Measurements from ENCODE around the gene UBR3. TPM values are rescaled to one million over a fixed set of nuclear protein-coding genes. Genes with fewer than 3 reads are reported as not detected.
A peak's percentile ranks its signal among the peaks of the same experiment; 100 is the strongest.

The UBR3 gene
- total and polyA plus RNA-seq, 2 donors: 19.7 to 172 TPM

DNA sequence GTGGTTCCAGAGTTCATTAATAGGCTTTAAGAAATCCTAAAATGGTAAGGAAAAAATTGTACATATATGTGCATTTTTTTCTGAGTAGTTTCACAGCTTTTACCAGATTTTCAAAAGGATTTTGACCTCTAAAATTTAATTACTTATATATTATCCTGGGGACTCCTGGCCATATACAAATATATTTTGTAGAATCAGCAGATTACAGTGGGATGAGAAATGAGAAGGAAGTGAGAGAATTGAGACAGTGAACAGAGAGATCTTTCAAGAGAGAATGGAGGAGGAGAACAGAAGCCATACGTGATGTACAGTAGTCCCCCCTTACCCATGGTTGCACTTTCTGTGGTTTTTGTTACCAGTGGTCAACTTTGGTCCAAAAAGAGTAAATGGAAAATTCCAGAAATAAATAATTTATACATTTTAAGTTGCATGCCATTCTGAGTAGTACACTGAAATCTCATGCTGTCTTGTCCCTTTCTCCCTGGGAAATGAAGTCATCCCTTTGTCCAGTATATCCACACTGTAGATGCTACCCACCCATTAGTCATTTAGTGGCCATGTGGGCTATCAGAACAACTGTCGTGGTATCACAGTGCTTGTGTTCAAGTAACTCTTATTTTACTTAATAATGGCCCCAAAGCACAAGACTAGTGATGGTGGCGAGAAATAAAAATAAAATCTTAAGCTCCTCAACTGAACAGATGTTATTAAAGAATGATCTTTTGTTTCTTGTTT is 220.2 kb downstream of the UBR3 start:
- DNase-seq (ENCODE audit: extremely low spot score): no peak
- no peak overlapping the region for H3K4me3 ChIP-seq (ENCODE audit: low read depth, low read length)
- no peaks in the 10 kb centered on the region for H3K36me3 ChIP-seq (ENCODE audit: insufficient read depth)
- no peak overlapping the region for H3K27ac ChIP-seq (ENCODE audit: low read depth)
- H3K4me1 ChIP-seq (ENCODE audit: insufficient read depth): no peaks in the 10 kb centered on the region
- 98% methylated on average over 3 of the region's 3 CpGs for WGBS

DNA sequence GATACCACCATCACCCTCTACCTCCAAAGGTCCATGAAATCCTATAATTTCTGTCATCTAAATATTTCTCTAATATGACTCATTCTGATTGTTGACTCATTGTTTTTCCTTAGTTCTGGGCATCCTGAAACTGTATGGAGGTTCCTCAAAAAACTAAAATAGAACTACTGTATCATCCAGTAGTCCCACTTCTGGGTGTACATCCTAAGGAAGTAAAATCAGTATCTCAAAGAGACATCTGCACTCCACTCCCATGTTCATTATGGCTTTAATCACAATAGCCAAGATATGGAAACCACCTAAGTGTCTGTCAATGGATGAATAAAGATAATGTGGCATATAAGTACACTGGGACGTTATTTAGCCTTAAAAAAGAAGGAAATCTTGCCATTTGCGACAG is 224.9 kb downstream of the UBR3 start:
- 98% methylated on average over 2 of the region's 2 CpGs for WGBS
- DNase-seq (ENCODE audit: extremely low spot score): no peak
- Histone ChIP-seq H3K4me3 (ENCODE audit: low read depth, low read length) (no peak overlapping the region), H3K27ac (ENCODE audit: low read depth) (no peak overlapping the region), H3K4me1 (ENCODE audit: insufficient read depth) (no peaks in the 10 kb centered on the region), H3K36me3 (ENCODE audit: insufficient read depth) (no peaks in the 10 kb centered on the region)

- WGBS: 90% methylated on average over 5 of the region's 5 CpGs
- no peak for DNase-seq (ENCODE audit: extremely low spot score)
- H3K36me3 ChIP-seq (ENCODE audit: insufficient read depth): no peaks in the 10 kb centered on the region
Measured at GRCh38 chr2:170054997-170055396, 227.7 kb downstream of the UBR3 start.

GRCh38 chr2:170056900-170057299 is 229.6 kb downstream of the UBR3 start:
- no peak overlapping the region for H3K4me3 ChIP-seq (ENCODE audit: low read depth, low read length)
- H3K4me1 ChIP-seq (ENCODE audit: insufficient read depth): no peaks in the 10 kb centered on the region
- DNase-seq (ENCODE audit: extremely low spot score): no peak
- 89% methylated on average over 1 of the region's 1 CpG for WGBS
- H3K27ac ChIP-seq (ENCODE audit: low read depth): no peak overlapping the region
- H3K36me3 ChIP-seq (ENCODE audit: insufficient read depth): no peaks in the 10 kb centered on the region

More at GRCh38 chr2:170054997-170055396, 227.7 kb downstream of the UBR3 start:
- Histone ChIP-seq H3K27ac (ENCODE audit: low read depth) (no peak overlapping the region), H3K4me3 (ENCODE audit: low read depth, low read length) (no peak overlapping the region), H3K4me1 (ENCODE audit: insufficient read depth) (no peaks in the 10 kb centered on the region)

- Histone ChIP-seq H3K4me3 (ENCODE audit: low read depth, low read length) (no peak overlapping the region), H3K27ac (ENCODE audit: low read depth) (no peak overlapping the region), H3K4me1 (ENCODE audit: insufficient read depth) (no peaks in the 10 kb centered on the region), H3K36me3 (ENCODE audit: insufficient read depth) (no peaks in the 10 kb centered on the region)
- DNase-seq (ENCODE audit: extremely low spot score): no peak
- 88% methylated on average over 2 of the region's 2 CpGs for WGBS
Measured at GRCh38 chr2:170063456-170064235, 236.4 kb downstream of the UBR3 start.

DNA sequence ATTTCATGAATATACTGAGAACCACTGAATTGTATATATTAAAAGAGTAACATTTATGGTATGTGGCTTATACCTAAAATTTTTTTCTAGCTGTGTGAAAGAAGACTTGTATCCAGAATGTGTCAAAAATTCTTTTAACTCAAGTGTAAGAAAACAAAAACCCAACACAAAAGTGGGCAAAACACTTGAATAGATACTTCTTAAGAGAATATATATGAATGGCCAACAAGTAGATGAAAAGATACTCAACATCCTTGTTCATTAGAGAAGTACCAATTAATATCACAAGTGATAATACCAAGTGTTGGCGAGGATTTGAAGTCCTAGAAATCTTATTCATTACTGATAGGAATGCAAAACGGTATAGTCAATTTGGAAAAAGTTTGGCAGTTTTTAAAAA is 243.5 kb downstream of the UBR3 start:
- no peak for DNase-seq (ENCODE audit: extremely low spot score)

GRCh38 chr2:170073288-170073687 is 246.0 kb downstream of the UBR3 start:
- 16% methylated on average over 2 of the region's 2 CpGs for WGBS
- Histone ChIP-seq H3K36me3 (ENCODE audit: insufficient read depth) (no peaks in the 10 kb centered on the region), H3K4me1 (ENCODE audit: insufficient read depth) (no peaks in the 10 kb centered on the region), H3K27ac (ENCODE audit: low read depth) (no peak overlapping the region), H3K4me3 (ENCODE audit: low read depth, low read length) (no peak overlapping the region)
- DNase-seq (ENCODE audit: extremely low spot score): peak; percentile 25

More for the DNA sequence above, 243.5 kb downstream of the UBR3 start:
- Histone ChIP-seq H3K27ac (ENCODE audit: low read depth) (no peak overlapping the region), H3K4me3 (ENCODE audit: low read depth, low read length) (no peak overlapping the region), H3K4me1 (ENCODE audit: insufficient read depth) (no peaks in the 10 kb centered on the region), H3K36me3 (ENCODE audit: insufficient read depth) (no peaks in the 10 kb centered on the region)
- WGBS: 98% methylated on average over 2 of the region's 2 CpGs

DNA sequence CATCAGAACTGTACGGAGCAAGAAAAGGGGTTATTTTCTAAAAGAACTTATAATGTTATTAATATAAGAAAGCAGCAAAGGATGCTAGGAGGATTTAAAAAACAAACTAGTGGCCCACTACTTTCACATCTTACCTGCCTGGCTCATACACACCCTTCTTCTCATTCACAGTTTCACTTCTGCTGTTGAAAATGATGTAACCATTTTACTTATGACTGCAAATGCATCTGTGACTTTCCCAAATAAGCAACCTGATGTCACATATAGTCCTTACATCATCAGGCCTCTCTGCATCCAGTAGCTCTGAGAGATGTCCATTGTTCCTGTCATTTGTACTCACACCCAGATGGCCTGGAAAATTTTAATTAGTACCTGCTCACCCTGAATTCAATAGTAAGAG is 248.9 kb downstream of the UBR3 start:
- WGBS: 93% methylated on average over 1 of the region's 1 CpG
- Histone ChIP-seq H3K27ac (ENCODE audit: low read depth) (no peak overlapping the region), H3K4me1 (ENCODE audit: insufficient read depth) (no peaks in the 10 kb centered on the region), H3K4me3 (ENCODE audit: low read depth, low read length) (no peak overlapping the region), H3K36me3 (ENCODE audit: insufficient read depth) (no peaks in the 10 kb centered on the region)
- DNase-seq (ENCODE audit: extremely low spot score): no peak

GRCh38 chr2:170077830-170078569 is 250.7 kb downstream of the UBR3 start:
- Histone ChIP-seq H3K4me3 (ENCODE audit: low read depth, low read length) (no peak overlapping the region), H3K36me3 (ENCODE audit: insufficient read depth) (peaks cover 2% of the 10 kb centered on the region), H3K27ac (ENCODE audit: low read depth) (no peak overlapping the region), H3K4me1 (ENCODE audit: insufficient read depth) (no peaks in the 10 kb centered on the region)
- WGBS: 86% methylated on average over 7 of the region's 7 CpGs
- no peak for DNase-seq (ENCODE audit: extremely low spot score)

GRCh38 chr2:170084820-170085491 is 257.7 kb downstream of the UBR3 start:
- Histone ChIP-seq H3K36me3 (ENCODE audit: insufficient read depth) (peaks cover 2% of the 10 kb centered on the region), H3K27ac (ENCODE audit: low read depth) (no peak overlapping the region), H3K4me1 (ENCODE audit: insufficient read depth) (no peaks in the 10 kb centered on the region), H3K4me3 (ENCODE audit: low read depth, low read length) (no peak overlapping the region)
- no peak for DNase-seq (ENCODE audit: extremely low spot score)
- 93% methylated on average over 2 of the region's 2 CpGs for WGBS

DNA sequence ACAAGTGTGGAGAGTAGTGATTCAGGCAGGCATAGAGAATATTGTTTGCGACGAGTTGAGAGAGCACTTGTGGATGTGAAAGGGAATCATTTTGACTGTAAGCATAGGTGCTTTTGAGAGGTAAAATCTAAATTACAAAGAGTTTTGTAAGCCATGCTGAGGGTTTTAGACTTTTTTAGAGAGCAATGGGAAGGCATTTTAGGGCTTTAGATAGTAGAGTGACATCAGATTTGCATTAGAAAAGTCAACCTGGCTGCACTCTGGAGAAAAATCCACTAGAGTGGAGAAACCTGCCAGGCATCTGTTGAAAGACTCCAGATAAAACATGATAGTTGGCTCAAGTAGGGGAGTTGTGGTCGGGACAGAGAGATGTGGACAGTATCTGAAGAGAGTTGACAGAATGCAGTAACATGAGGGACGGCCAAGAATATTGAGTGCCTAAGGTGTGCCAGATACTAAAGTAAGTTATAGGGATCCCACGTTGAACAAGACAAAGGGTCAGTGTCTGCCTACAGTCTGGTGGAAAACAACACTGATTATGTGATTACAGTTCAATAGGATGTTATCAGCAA is 258.9 kb downstream of the UBR3 start:
- WGBS: 61% methylated on average over 5 of the region's 5 CpGs
- DNase-seq (ENCODE audit: extremely low spot score): no peak
- H3K27ac ChIP-seq (ENCODE audit: low read depth): no peak overlapping the region
- no peaks in the 10 kb centered on the region for H3K4me1 ChIP-seq (ENCODE audit: insufficient read depth)
- H3K4me3 ChIP-seq (ENCODE audit: low read depth, low read length): no peak overlapping the region
- H3K36me3 ChIP-seq (ENCODE audit: insufficient read depth): peaks cover 2% of the 10 kb centered on the region

GRCh38 chr2:170086751-170087412 is 259.6 kb downstream of the UBR3 start:
- no peaks in the 10 kb centered on the region for H3K4me1 ChIP-seq (ENCODE audit: insufficient read depth)
- no peak overlapping the region for H3K4me3 ChIP-seq (ENCODE audit: low read depth, low read length)
- H3K36me3 ChIP-seq (ENCODE audit: insufficient read depth): no peaks in the 10 kb centered on the region
- 37% methylated on average over 2 of the region's 2 CpGs for WGBS
- no peak overlapping the region for H3K27ac ChIP-seq (ENCODE audit: low read depth)
- no peak for DNase-seq (ENCODE audit: extremely low spot score)

GRCh38 chr2:170087413-170087793 is 260.1 kb downstream of the UBR3 start:
- WGBS: 73% methylated on average over 2 of the region's 2 CpGs
- Histone ChIP-seq H3K36me3 (ENCODE audit: insufficient read depth) (no peaks in the 10 kb centered on the region), H3K27ac (ENCODE audit: low read depth) (no peak overlapping the region), H3K4me1 (ENCODE audit: insufficient read depth) (no peaks in the 10 kb centered on the region), H3K4me3 (ENCODE audit: low read depth, low read length) (no peak overlapping the region)
- no peak for DNase-seq (ENCODE audit: extremely low spot score)
